ENCODE results near the gene TSPAN4. TPM values are rescaled to one million over a fixed set of nuclear protein-coding genes. Genes with fewer than 3 reads are reported as not detected.

Gene TSPAN4
- total and polyA plus RNA-seq, 2 of the 13 experiments (the other 11 are each of a cell fraction or from before 2014, with no cell fraction given) = 31.7 to 68.3 TPM

- TF ChIP-seq HNF1A (IDR thresholded peaks at IDR 0.05; ENCODE audit: low read depth) (no peak), HNF1A (CRISPR knock-in tag; IDR thresholded peaks at IDR 0.05; ENCODE audit: borderline replicate concordance) (no peak), TFDP2 (CRISPR knock-in tag; IDR thresholded peaks at IDR 0.05) (no peak; the same call in 1 of the 2 replicates), ZFP37 (CRISPR knock-in tag; IDR thresholded peaks at IDR 0.05; ENCODE audit: borderline replicate concordance) (no peak), MLX (CRISPR knock-in tag; IDR thresholded peaks at IDR 0.05) (no peak), YY1 (IDR thresholded peaks at IDR 0.05; ENCODE audit: insufficient read depth, insufficient replicate concordance, low read depth, low read length) (peak; percentile 40), ZFP41 (CRISPR knock-in tag; IDR thresholded peaks at IDR 0.05; ENCODE audit: borderline replicate concordance) (no peak), ZNF772 (CRISPR knock-in tag; IDR thresholded peaks at IDR 0.05) (no peak), ZNF546 (CRISPR knock-in tag; conservative IDR thresholded peaks at IDR 0.05) (no peak), PBX3 (CRISPR knock-in tag; IDR thresholded peaks at IDR 0.05; ENCODE audit: borderline replicate concordance) (no peak), SAP130 (CRISPR knock-in tag; IDR thresholded peaks at IDR 0.05; ENCODE audit: low read depth) (0 out of 2 replicates have a peak, but pooled peaks have one; percentile 39), GFI1 (CRISPR knock-in tag; IDR thresholded peaks at IDR 0.05; ENCODE audit: borderline replicate concordance) (no peak), TFAP4 (IDR thresholded peaks at IDR 0.05; ENCODE audit: borderline replicate concordance, low read depth) (no peak), SP1 (IDR thresholded peaks at IDR 0.05) (no peak), SP1 (CRISPR knock-in tag; IDR thresholded peaks at IDR 0.05) (0 out of 2 replicates have a peak, but pooled peaks have one; percentile 15), ZNF441 (CRISPR knock-in tag; IDR thresholded peaks at IDR 0.05; ENCODE audit: borderline replicate concordance) (no peak), SMAD9 (CRISPR knock-in tag; IDR thresholded peaks at IDR 0.05) (no peak), ESRRA (CRISPR knock-in tag; IDR thresholded peaks at IDR 0.05; ENCODE audit: low read depth) (no peak), ZNF432 (CRISPR knock-in tag; IDR thresholded peaks at IDR 0.05; ENCODE audit: borderline replicate concordance) (no peak)
- TF ChIP-seq, protein P1, sequence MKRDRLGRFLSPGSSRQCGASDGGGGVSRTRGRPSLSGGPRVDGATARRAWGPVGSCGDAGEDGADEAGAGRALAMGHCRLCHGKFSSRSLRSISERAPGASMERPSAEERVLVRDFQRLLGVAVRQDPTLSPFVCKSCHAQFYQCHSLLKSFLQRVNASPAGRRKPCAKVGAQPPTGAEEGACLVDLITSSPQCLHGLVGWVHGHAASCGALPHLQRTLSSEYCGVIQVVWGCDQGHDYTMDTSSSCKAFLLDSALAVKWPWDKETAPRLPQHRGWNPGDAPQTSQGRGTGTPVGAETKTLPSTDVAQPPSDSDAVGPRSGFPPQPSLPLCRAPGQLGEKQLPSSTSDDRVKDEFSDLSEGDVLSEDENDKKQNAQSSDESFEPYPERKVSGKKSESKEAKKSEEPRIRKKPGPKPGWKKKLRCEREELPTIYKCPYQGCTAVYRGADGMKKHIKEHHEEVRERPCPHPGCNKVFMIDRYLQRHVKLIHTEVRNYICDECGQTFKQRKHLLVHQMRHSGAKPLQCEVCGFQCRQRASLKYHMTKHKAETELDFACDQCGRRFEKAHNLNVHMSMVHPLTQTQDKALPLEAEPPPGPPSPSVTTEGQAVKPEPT (CRISPR knock-in tag; IDR thresholded peaks at IDR 0.05; ENCODE audit: low read depth) = no peak
Measured at GRCh38 chr11:798093-798713, 44.4 kb upstream of the TSPAN4 start, which contains the start of gene SLC25A22 (continued).
